A549 (cell line): Measurements from ENCODE around the gene USP13.

Experiments
- CEBPB ChIP-seq, 2 experiments: fragments of >200 bp in 1 of 2; sonication (Bioruptor Twin) in 1 of 2; formaldehyde crosslinking in 1 of 2; IDR thresholded peaks; 2 replicates each; pipeline ENCODE4 v1.6.1; 2012 to 2016
- JUN ChIP-seq, 2 experiments: fragments of >200 bp; sonication (Bioruptor Twin); formaldehyde crosslinking; IDR thresholded peaks; 2 replicates in 1 of 2; 3 replicates in 1 of 2; pipeline ENCODE4 v1.6.1; 2016 to 2017
- JUNB ChIP-seq: fragments of >200 bp; sonication (Bioruptor Twin); formaldehyde crosslinking; IDR thresholded peaks from 2 replicates; pipeline ENCODE4 v1.6.1; 2016
- PHF8 ChIP-seq: fragments of 200-600 bp; sonication (generic); IDR thresholded peaks from 2 replicates; pipeline ENCODE4 v1.6.1; 2016; ENCODE audit warnings: low read depth, mild to moderate bottlenecking, antibody characterized with exemption, moderate library complexity, borderline replicate concordance
- POLR2A ChIP-seq: IDR thresholded peaks from 2 replicates; pipeline ENCODE4 v1.6.1; 2012; ENCODE audit warnings: mild to moderate bottlenecking, low read length
- TF ChIP-seq, protein P1 (sequence below): fragments of 200-600 bp; sonication (generic); IDR thresholded peaks from 2 replicates; pipeline ENCODE4 v1.6.1; 2016; ENCODE audit warnings: antibody characterized with exemption, mild to moderate bottlenecking, moderate library complexity
- TF ChIP-seq, protein P2 (sequence below): fragments of >200 bp; sonication (Bioruptor Twin); formaldehyde crosslinking; IDR thresholded peaks from 3 replicates; pipeline ENCODE4 v1.5.1; 2016

DNA sequence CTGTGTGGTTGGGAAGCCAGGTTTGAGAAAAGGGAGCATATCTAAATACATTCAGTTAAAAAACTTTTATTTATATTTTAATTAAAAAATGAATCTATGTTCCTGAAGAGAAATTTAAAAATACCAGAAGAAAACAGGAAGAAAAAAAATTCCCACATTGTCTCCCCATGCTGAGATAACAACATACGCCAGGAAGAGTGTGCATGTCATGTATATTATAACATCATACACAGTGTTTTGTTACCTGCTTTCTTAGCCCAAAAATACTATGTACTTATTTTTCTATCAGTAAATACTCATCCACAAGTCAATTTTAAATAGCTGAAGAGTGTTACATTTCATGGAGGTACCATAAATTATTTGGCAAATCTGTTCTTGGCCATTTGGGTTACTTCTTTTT lies 18.5 kb downstream of the USP13 start:
- TF ChIP-seq, protein P1, sequence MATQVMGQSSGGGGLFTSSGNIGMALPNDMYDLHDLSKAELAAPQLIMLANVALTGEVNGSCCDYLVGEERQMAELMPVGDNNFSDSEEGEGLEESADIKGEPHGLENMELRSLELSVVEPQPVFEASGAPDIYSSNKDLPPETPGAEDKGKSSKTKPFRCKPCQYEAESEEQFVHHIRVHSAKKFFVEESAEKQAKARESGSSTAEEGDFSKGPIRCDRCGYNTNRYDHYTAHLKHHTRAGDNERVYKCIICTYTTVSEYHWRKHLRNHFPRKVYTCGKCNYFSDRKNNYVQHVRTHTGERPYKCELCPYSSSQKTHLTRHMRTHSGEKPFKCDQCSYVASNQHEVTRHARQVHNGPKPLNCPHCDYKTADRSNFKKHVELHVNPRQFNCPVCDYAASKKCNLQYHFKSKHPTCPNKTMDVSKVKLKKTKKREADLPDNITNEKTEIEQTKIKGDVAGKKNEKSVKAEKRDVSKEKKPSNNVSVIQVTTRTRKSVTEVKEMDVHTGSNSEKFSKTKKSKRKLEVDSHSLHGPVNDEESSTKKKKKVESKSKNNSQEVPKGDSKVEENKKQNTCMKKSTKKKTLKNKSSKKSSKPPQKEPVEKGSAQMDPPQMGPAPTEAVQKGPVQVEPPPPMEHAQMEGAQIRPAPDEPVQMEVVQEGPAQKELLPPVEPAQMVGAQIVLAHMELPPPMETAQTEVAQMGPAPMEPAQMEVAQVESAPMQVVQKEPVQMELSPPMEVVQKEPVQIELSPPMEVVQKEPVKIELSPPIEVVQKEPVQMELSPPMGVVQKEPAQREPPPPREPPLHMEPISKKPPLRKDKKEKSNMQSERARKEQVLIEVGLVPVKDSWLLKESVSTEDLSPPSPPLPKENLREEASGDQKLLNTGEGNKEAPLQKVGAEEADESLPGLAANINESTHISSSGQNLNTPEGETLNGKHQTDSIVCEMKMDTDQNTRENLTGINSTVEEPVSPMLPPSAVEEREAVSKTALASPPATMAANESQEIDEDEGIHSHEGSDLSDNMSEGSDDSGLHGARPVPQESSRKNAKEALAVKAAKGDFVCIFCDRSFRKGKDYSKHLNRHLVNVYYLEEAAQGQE = no peak
- no peak for TF ChIP-seq CEBPB (IDR thresholded peaks at IDR 0.05)
- TF ChIP-seq POLR2A = no peak
- TF ChIP-seq, protein P2, sequence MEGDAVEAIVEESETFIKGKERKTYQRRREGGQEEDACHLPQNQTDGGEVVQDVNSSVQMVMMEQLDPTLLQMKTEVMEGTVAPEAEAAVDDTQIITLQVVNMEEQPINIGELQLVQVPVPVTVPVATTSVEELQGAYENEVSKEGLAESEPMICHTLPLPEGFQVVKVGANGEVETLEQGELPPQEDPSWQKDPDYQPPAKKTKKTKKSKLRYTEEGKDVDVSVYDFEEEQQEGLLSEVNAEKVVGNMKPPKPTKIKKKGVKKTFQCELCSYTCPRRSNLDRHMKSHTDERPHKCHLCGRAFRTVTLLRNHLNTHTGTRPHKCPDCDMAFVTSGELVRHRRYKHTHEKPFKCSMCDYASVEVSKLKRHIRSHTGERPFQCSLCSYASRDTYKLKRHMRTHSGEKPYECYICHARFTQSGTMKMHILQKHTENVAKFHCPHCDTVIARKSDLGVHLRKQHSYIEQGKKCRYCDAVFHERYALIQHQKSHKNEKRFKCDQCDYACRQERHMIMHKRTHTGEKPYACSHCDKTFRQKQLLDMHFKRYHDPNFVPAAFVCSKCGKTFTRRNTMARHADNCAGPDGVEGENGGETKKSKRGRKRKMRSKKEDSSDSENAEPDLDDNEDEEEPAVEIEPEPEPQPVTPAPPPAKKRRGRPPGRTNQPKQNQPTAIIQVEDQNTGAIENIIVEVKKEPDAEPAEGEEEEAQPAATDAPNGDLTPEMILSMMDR = no peak
- no peak for TF ChIP-seq JUN (IDR thresholded peaks at IDR 0.05)
- TF ChIP-seq JUNB = no peak
- no peak for TF ChIP-seq PHF8
